Stromal cell of bone marrow (primary cell): ENCODE data around the gene PPP2R2D.
"Not testable (repeated sequence)": the region's sequence is repeated elsewhere in the genome, so short reads cannot be mapped to it uniquely, and the experiment has no call there.

ENCODE experiments used
- DNase-seq: peaks from one replicate; pipeline ENCODE4 v3.0.0-alpha.2; 2012; ENCODE audit warnings: low read depth

Gene PPP2R2D

GRCh38 chr10:131868436-131868835 lies 32.4 kb upstream of the PPP2R2D start:
- no peak for DNase-seq

GRCh38 chr10:131869344-131869743 lies 31.5 kb upstream of the PPP2R2D start:
- no peak for DNase-seq

GRCh38 chr10:131870411-131870810 lies 30.4 kb upstream of the PPP2R2D start:
- DNase-seq = no peak

- no peak for DNase-seq
These were observed 29.8 kb upstream of the PPP2R2D start for GRCh38 chr10:131870831-131871672.

GRCh38 chr10:131871673-131872005 lies 29.2 kb upstream of the PPP2R2D start:
- no peak for DNase-seq

- DNase-seq = no peak
These were observed 28.6 kb upstream of the PPP2R2D start for GRCh38 chr10:131872011-131872826.

- DNase-seq = no peak
These were observed 27.9 kb upstream of the PPP2R2D start for GRCh38 chr10:131872827-131873375.

GRCh38 chr10:131874991-131875451 lies 25.8 kb upstream of the PPP2R2D start:
- DNase-seq = peak; percentile 52

- DNase-seq = no peak
These were observed 25.3 kb upstream of the PPP2R2D start for GRCh38 chr10:131875501-131875900.

- no peak for DNase-seq
These were observed 24.8 kb upstream of the PPP2R2D start for GRCh38 chr10:131876017-131876416.

GRCh38 chr10:131876508-131876907 lies 24.3 kb upstream of the PPP2R2D start:
- no peak for DNase-seq

GRCh38 chr10:131880016-131880590 lies 20.7 kb upstream of the PPP2R2D start:
- no peak for DNase-seq

- no peak for DNase-seq
These were observed 19.5 kb upstream of the PPP2R2D start for GRCh38 chr10:131881104-131881880.

- DNase-seq = no peak
These were observed 18.7 kb upstream of the PPP2R2D start for GRCh38 chr10:131882151-131882550.

GRCh38 chr10:131882590-131883451 lies 18.0 kb upstream of the PPP2R2D start:
- no peak for DNase-seq

GRCh38 chr10:131883621-131884393 lies 17.0 kb upstream of the PPP2R2D start:
- not testable (repeated sequence) for DNase-seq

GRCh38 chr10:131885391-131886165 lies 15.2 kb upstream of the PPP2R2D start:
- no peak for DNase-seq

GRCh38 chr10:131886237-131886636 lies 14.6 kb upstream of the PPP2R2D start:
- no peak for DNase-seq

GRCh38 chr10:131888186-131888604 lies 12.6 kb upstream of the PPP2R2D start:
- DNase-seq = no peak
